Endothelial cell of umbilical vein (primary cell): ENCODE data around the gene SAE1. TPM values are rescaled to one million over a fixed set of nuclear protein-coding genes. Genes with fewer than 3 reads are reported as not detected.

Experiments
- BruUV-seq: library from RNA; stranded (reverse); fragments of 400-500 nt; replicated peaks from 2 replicates; lab custom pipeline; 2021; lab: Mats Ljungman, UMichigan
- CTCF ChIA-PET: fragments of 300-600, 350-600 bp; sonication (Branson Sonifier 250); formaldehyde crosslinking; loops from one replicate; lab custom pipeline; 2021; ENCODE audit warnings: antibody characterized with exemption, inconsistent platforms; lab: Charles Lee
- POLR2A ChIA-PET: fragments of 300-600, 350-600 bp; sonication (Branson Sonifier 250); formaldehyde crosslinking; loops from one replicate; lab custom pipeline; 2021; ENCODE audit warnings: antibody characterized with exemption, inconsistent platforms; lab: Charles Lee
- DNase-seq: peaks from one replicate; pipeline ENCODE4 v3.0.0-alpha.2; 2011; ENCODE audit warnings: low read depth, low spot score
- FAIRE-seq: peaks from 2 replicates; lab custom pipeline; 2011; peaks lifted over from hg19 to GRCh38; lab: Jason Lieb, UNC
- H2AFZ ChIP-seq: 2 replicates; pipeline ENCODE4 v1.6.0; 2012; ENCODE audit warnings: low read depth, low read length, control low read depth, inconsistent platforms
- H3K27ac ChIP-seq: 2 replicates; pipeline ENCODE4 v1.5.1; 2011; ENCODE audit warnings: low read depth, mild to moderate bottlenecking, control low read depth, low read length, moderate library complexity; ENCODE audit not compliant: insufficient read depth
- H3K27me3 ChIP-seq, 2 experiments: 2 replicates each; pipeline versions ENCODE4 v1.6.0 to v1.6.1; 2011; ENCODE audit warnings: low read length in 2 of 2, mixed read lengths in 1 of 2; ENCODE audit not compliant: control insufficient read depth in 2 of 2, insufficient read depth in 2 of 2
- H3K36me3 ChIP-seq, 2 experiments: 2 replicates in 1 of 2; 3 replicates in 1 of 2; pipeline ENCODE4 v1.5.1; 2011; ENCODE audit warnings: low read length in 2 of 2, mild to moderate bottlenecking in 1 of 2, moderate library complexity in 1 of 2; ENCODE audit not compliant: control insufficient read depth in 2 of 2, insufficient read depth in 2 of 2; ENCODE audit errors: extremely low read depth in 1 of 2
- H3K4me1 ChIP-seq: 3 replicates; pipeline ENCODE4 v1.5.1; 2011; ENCODE audit warnings: mild to moderate bottlenecking, low read length; ENCODE audit not compliant: control insufficient read depth, insufficient read depth; ENCODE audit errors: extremely low read depth
- H3K4me2 ChIP-seq: 2 replicates; pipeline ENCODE4 v1.6.1; 2011; ENCODE audit warnings: low read length, control low read depth, mixed read lengths; ENCODE audit not compliant: insufficient read depth
- H3K4me3 ChIP-seq, 3 experiments: fragments of 200-600 bp in 1 of 3; sonication (generic), shearing (Covaris generic) in 1 of 3; replicated peaks in 1 of 3; 2 replicates each; pipeline ENCODE4 v1.5.1; 2011 to 2016; ENCODE audit warnings: control low read depth in 3 of 3, low read length in 3 of 3, mild to moderate bottlenecking in 2 of 3, inconsistent platforms in 1 of 3, low read depth in 1 of 3, moderate library complexity in 1 of 3; ENCODE audit not compliant: insufficient read depth in 1 of 3
- H3K79me2 ChIP-seq: 2 replicates; pipeline ENCODE4 v1.6.0; 2012; ENCODE audit warnings: low read length, inconsistent platforms; ENCODE audit not compliant: control insufficient read depth, insufficient read depth
- H3K9ac ChIP-seq: replicated peaks from 2 replicates; pipeline ENCODE3; 2011; ENCODE audit warnings: low read length, control low read depth; ENCODE audit not compliant: insufficient read depth; ENCODE audit errors: extremely low read depth
- H3K9me1 ChIP-seq: replicated peaks from 3 replicates; pipeline ENCODE4 v1.6.0; 2011; ENCODE audit warnings: mild to moderate bottlenecking, low read length; ENCODE audit not compliant: control insufficient read depth, insufficient read depth; ENCODE audit errors: extremely low read depth
- H3K9me3 ChIP-seq: replicated peaks from 2 replicates; pipeline ENCODE4 v1.5.1; 2012; ENCODE audit warnings: low read length, inconsistent platforms; ENCODE audit not compliant: control insufficient read depth, insufficient read depth
- H4K20me1 ChIP-seq: replicated peaks from 2 replicates; pipeline ENCODE3; 2011; ENCODE audit warnings: mild to moderate bottlenecking, low read length; ENCODE audit not compliant: control insufficient read depth, insufficient read depth; ENCODE audit errors: extremely low read depth
- CTCF ChIP-seq, 2 donors: IDR thresholded peaks; 1 replicate in 1 of 2; 2 replicates in 1 of 2; pipeline ENCODE4 v1.5.1; 2011; ENCODE audit warnings: low read length in 2 of 2, mild to moderate bottlenecking in 2 of 2, moderate library complexity in 2 of 2, control low read depth in 1 of 2, inconsistent platforms in 1 of 2, low read depth in 1 of 2; ENCODE audit not compliant: insufficient read depth in 1 of 2; ENCODE audit errors: extremely low read depth in 1 of 2
- EZH2 ChIP-seq: IDR thresholded peaks from 2 replicates; pipeline ENCODE4 v1.6.1; 2012; ENCODE audit warnings: borderline replicate concordance, low read depth, mild to moderate bottlenecking, moderate library complexity, low read length, inconsistent platforms; ENCODE audit not compliant: severe bottlenecking
- FOS ChIP-seq: IDR thresholded peaks from 2 replicates; pipeline ENCODE4 v1.6.1; 2011; ENCODE audit warnings: mild to moderate bottlenecking, low read length, moderate library complexity, borderline replicate concordance; ENCODE audit not compliant: insufficient read depth
- GATA2 ChIP-seq: IDR thresholded peaks from 2 replicates; pipeline ENCODE4 v1.7.0; 2011; ENCODE audit warnings: low read depth, mild to moderate bottlenecking, moderate library complexity, mixed read lengths, low read length; ENCODE audit not compliant: insufficient read length, insufficient read depth
- JUN ChIP-seq: IDR thresholded peaks from 2 replicates; pipeline ENCODE4 v1.6.1; 2011; ENCODE audit warnings: borderline replicate concordance, low read depth; ENCODE audit not compliant: insufficient read length, insufficient read depth
- MAX ChIP-seq: IDR thresholded peaks from 2 replicates; pipeline ENCODE4 v1.6.1; 2011; ENCODE audit not compliant: insufficient read depth, insufficient read length
- MYC ChIP-seq: IDR thresholded peaks from one replicate; pipeline ENCODE4 v1.6.1; 2011; ENCODE audit warnings: mild to moderate bottlenecking, low read depth, low read length
- POLR2A ChIP-seq: IDR thresholded peaks from 2 replicates; pipeline ENCODE4 v1.6.1; 2012; ENCODE audit warnings: low read depth, mild to moderate bottlenecking, control low read depth, low read length
- POLR2AphosphoS5 ChIP-seq: IDR thresholded peaks from 2 replicates; pipeline ENCODE4 v1.6.1; 2012; ENCODE audit warnings: low read depth, mild to moderate bottlenecking, control low read depth, low read length, moderate library complexity; ENCODE audit not compliant: insufficient read depth
- dilution Hi-C: fragments of 300-500 bp; cut with MboI; formaldehyde crosslinking; loops from one replicate; pipeline ENCODE4 v1.15.0; 2019; ENCODE audit warnings: low sequenced_read_pairs; ENCODE audit not compliant: extremely low pct_ligation_motif_present
- intact Hi-C: fragments of 100-400 bp; cut with micrococcal nuclease; formaldehyde crosslinking; loops from one replicate; pipeline ENCODE4 v1.10.0; 2022
- polyA plus RNA-seq, 4 experiments: library from polyadenylated mRNA; depleted of rRNA in 3 of 4; stranded (reverse) in 3 of 4; unstranded in 1 of 4; fragments of >200 nt; gene quantifications; 2 replicates each; pipeline versions ENCODE4 v1.2.1 to v1.2.3, GENCODE V29; 2011 to 2012; ENCODE audit warnings: missing spikeins in 1 of 4
- total RNA-seq: library from RNA; stranded (reverse); gene quantifications from 2 replicates; pipeline ENCODE4 v1.2.3, GENCODE V29; 2021

Gene SAE1
- total and polyA plus RNA-seq, 2 donors (not counting 3 experiments of a cell fraction or from before 2014, with no cell fraction given): 165 to 219 TPM

GRCh38 chr19:47188507-47189033, 57.9 kb downstream of the SAE1 start:
- Histone ChIP-seq H3K36me3 (peaks cover 0 to 6% of the 10 kb centered on the region in 2 experiments), H4K20me1 (no peaks in the 10 kb centered on the region), H3K9ac (no peak overlapping the region), H3K9me1 (no peaks in the 10 kb centered on the region), H2AFZ (no peak overlapping the region), H3K27me3 (no peaks in the 10 kb centered on the region), H3K4me1 (peaks cover 23% of the 10 kb centered on the region), H3K4me3 (no peak overlapping the region), H3K79me2 (peaks cover 28% of the 10 kb centered on the region), H3K27ac (peak overlapping the region; percentile 9), H3K4me2 (no peak overlapping the region), H3K9me3 (no peaks in the 10 kb centered on the region)
- BruUV-seq: no TSS peak
- intact Hi-C loops (no loop called here), dilution Hi-C loops (no loop called here)
- CTCF ChIA-PET: interaction anchor here (0.6 to 2.3 kb wide), 4 partner anchors 11 to 56 kb away, joined by 3 to 9 read pairs (median 4); no protein-coding TSS in a partner anchor
- DNase-seq: no peak
- TF ChIP-seq GATA2 (no peak), EZH2 (no peak), CTCF (IDR thresholded peaks at IDR 0.05; ENCODE audit: extremely low read depth in 1 of 2, insufficient read depth in 1 of 2, low read depth in 1 of 2, low read length in 2 of 2) (no peak), POLR2AphosphoS5 (no peak), MYC (no peak), MAX (no peak), FOS (no peak), POLR2A (no peak), JUN (no peak)
- FAIRE-seq: no peak
- POLR2A ChIA-PET: no interaction called here
